C4-2B (cell line): ENCODE measurements around the gene GAK.

Experiments
- CTCF ChIP-seq: fragments of 450-650 bp; conservative IDR thresholded peaks from 2 replicates; pipeline ENCODE4 v1.5.1; 2017; ENCODE audit warnings: mild to moderate bottlenecking
- ZFX ChIP-seq: fragments of 450-650 bp; IDR thresholded peaks from 2 replicates; pipeline ENCODE4 v1.6.1; 2017

DNA sequence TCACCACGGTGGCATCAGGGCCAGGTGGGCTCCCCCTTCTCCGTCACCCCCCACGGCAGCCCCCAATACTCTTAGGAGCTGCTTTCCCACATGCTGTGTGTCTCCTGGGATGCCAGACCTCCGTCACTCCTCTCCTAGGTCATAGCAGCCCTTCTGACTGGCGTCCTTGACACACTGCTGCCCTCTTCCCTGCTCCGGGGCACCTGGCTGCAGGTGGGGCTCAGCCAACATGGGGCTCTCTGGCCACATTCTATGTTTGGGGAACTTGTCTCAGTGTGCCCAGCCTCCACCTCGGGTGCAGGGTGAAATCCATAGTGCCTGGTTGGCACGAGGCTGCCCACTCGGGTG is 14.0 kb upstream of the GAK start:
- TF ChIP-seq CTCF (no peak), ZFX (no peak)
